ENCODE data around the gene IRAG1. TPM values are rescaled to one million over a fixed set of nuclear protein-coding genes. Genes with fewer than 3 reads are reported as not detected.

The IRAG1 gene
- total and polyA plus RNA-seq, 7 experiments from 2014 or later: 0.11 to 1.4 TPM; not detected in 5

DNA sequence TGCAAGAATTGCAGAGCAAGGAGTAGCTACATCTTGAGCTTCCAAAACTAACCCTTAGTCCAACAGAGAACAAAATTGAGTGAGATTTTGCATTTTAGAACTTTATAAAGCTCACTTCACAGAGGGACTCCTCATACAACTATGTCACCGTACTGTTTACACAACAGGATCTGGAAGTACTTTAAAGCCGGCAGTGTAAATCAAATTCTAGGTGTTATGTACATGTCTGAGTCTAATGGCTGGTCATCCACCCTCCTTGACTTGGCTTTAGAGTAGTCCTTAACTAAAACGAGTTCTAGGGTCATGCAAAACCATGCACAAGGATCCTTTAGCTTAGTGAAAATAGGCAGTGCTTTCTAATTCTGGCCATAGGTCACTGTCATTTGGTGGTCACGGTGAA is 23.5 kb downstream of the IRAG1 start:
- intact Hi-C loops (cut with micrococcal nuclease): no loop called here
- no peak overlapping the region for H3K4me3 Mint-ChIP-seq
- ATAC-seq (no peak), DNase-seq (no peak)
- no peak overlapping the region for H3K27ac ChIP-seq (ENCODE audit: low read depth, low read length)
- POLR2A ChIA-PET: no interaction called here
- H3K27ac Mint-ChIP-seq: no peak overlapping the region
- H3K36me3 Mint-ChIP-seq: no peaks in the 10 kb centered on the region
- no peak overlapping the region for H3K4me3 ChIP-seq (ENCODE audit: low read length)
- H3K27me3 Mint-ChIP-seq: peaks cover 19 to 51% (median 25%) of the 10 kb centered on the region in 5 donors
- CTCF ChIA-PET: interaction anchor here (0.9 kb wide), 1 partner anchor 257 kb away, joined by 4 read pairs; no protein-coding TSS in a partner anchor
- H3K4me1 Mint-ChIP-seq: peaks cover 0 to 7% (median 4%) of the 10 kb centered on the region in 7 donors
- H3K9me3 ChIP-seq (ENCODE audit: control insufficient read depth in 2 of 3, low read length in 3 of 3): no peaks in the 10 kb centered on the region
- no peaks in the 10 kb centered on the region for H3K4me1 ChIP-seq (ENCODE audit: control insufficient read depth in 2 of 2, insufficient read depth in 2 of 2, low read length in 2 of 2)
- no peaks in the 10 kb centered on the region for H3K27me3 ChIP-seq (ENCODE audit: control insufficient read depth in 2 of 2, insufficient read depth in 2 of 2, low read length in 2 of 2)
- H3K9me3 Mint-ChIP-seq: no peaks in the 10 kb centered on the region
- H3K36me3 ChIP-seq (ENCODE audit: control insufficient read depth in 2 of 3, insufficient read depth in 3 of 3, low read length in 3 of 3): no peaks in the 10 kb centered on the region

DNA sequence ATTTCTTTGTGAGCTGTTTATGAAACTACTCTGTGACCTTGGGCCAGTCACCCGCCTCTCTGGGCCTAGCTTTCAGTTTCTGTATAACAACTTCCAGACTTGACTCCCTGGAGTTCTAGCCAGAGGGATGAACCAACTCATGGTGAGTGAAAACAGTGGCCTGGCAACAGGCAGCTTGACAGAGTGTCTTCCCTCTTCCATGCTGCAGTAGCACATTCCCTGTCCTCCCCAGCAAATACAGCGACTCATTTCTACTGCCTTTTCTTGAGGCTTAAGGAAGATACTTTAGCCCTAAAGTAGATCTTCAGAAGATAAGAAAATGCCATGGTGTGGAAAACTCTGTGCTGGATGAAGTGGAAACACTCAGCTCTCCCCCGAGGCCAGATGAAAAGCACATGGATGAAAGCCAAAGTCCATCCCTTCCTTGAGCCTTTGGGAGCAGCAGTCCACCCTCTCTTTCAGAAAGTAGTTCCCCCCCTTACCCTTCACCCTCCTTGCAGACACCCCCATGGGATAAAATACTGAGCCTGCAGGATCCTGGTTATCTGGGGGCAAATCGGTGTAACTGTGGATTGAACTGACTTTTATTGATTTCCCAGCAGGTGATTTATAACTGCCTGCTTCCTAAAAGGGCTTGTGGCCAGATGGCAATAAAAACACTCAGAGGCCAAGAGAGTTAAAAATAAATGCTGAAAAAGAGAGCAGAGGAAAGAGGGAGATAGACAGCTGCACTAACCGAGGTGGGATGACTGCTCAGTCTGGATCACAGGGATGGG is 24.1 kb downstream of the IRAG1 start:
- Histone ChIP-seq H3K36me3 (ENCODE audit: control insufficient read depth in 2 of 3, insufficient read depth in 3 of 3, low read length in 3 of 3) (no peaks in the 10 kb centered on the region), H3K4me3 (ENCODE audit: low read length) (no peak overlapping the region), H3K27ac (ENCODE audit: low read depth, low read length) (no peak overlapping the region), H3K4me1 (ENCODE audit: control insufficient read depth in 2 of 2, insufficient read depth in 2 of 2, low read length in 2 of 2) (no peaks in the 10 kb centered on the region), H3K9me3 (ENCODE audit: control insufficient read depth in 2 of 3, low read length in 3 of 3) (no peaks in the 10 kb centered on the region), H3K27me3 (ENCODE audit: control insufficient read depth in 2 of 2, insufficient read depth in 2 of 2, low read length in 2 of 2) (no peaks in the 10 kb centered on the region)
- POLR2A ChIA-PET: no interaction called here
- Mint-ChIP-seq H3K27ac (no peak overlapping the region), H3K27me3 (peaks cover 18 to 49% (median 23%) of the 10 kb centered on the region in 5 donors), H3K36me3 (no peaks in the 10 kb centered on the region), H3K4me3 (no peak overlapping the region), H3K9me3 (no peaks in the 10 kb centered on the region), H3K4me1 (peaks cover 0 to 5% (median under 1%) of the 10 kb centered on the region in 7 donors)
- CTCF ChIA-PET: interaction anchor here (0.7 kb wide), 1 partner anchor 1455 kb away, joined by 3 read pairs; no protein-coding TSS in a partner anchor
- ATAC-seq (no peak), DNase-seq (no peak)
- intact Hi-C loops (cut with micrococcal nuclease): no loop called here

DNA sequence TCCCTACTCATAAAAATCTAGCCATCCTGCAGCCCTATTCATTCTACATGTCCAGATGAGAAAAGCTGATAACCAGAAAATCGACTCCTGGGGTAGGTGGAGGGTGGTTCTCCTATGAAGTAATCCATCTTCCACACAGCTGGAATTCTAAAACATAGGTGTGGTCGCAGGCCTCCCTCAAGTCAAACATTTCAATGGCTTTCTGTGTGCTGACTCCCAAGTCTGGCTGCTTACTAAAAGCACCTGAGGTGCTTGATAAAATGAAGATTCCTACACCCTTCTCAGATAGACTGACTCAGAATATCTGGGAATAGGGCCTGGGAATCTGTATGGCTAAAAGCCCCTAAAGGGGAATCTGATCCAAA is 26.1 kb downstream of the IRAG1 start:
- no peaks in the 10 kb centered on the region for H3K27me3 ChIP-seq (ENCODE audit: control insufficient read depth in 2 of 2, insufficient read depth in 2 of 2, low read length in 2 of 2)
- H3K4me3 ChIP-seq (ENCODE audit: low read length): no peak overlapping the region
- H3K36me3 Mint-ChIP-seq: no peaks in the 10 kb centered on the region
- DNase-seq (no peak), ATAC-seq (no peak)
- no peaks in the 10 kb centered on the region for H3K9me3 ChIP-seq (ENCODE audit: control insufficient read depth in 2 of 3, low read length in 3 of 3)
- no peak overlapping the region for H3K27ac Mint-ChIP-seq
- no peak overlapping the region for H3K4me3 Mint-ChIP-seq
- no peaks in the 10 kb centered on the region for H3K9me3 Mint-ChIP-seq
- CTCF ChIA-PET: no interaction called here
- H3K4me1 Mint-ChIP-seq: peaks cover 0 to 4% (median 0%) of the 10 kb centered on the region in 7 donors
- H3K27me3 Mint-ChIP-seq: peaks cover 9 to 31% (median 14%) of the 10 kb centered on the region in 5 donors
- intact Hi-C loops (cut with micrococcal nuclease): no loop called here
- H3K4me1 ChIP-seq (ENCODE audit: control insufficient read depth in 2 of 2, insufficient read depth in 2 of 2, low read length in 2 of 2): no peaks in the 10 kb centered on the region
- no peak overlapping the region for H3K27ac ChIP-seq (ENCODE audit: low read depth, low read length)
- POLR2A ChIA-PET: no interaction called here
- H3K36me3 ChIP-seq (ENCODE audit: control insufficient read depth in 2 of 3, insufficient read depth in 3 of 3, low read length in 3 of 3): no peaks in the 10 kb centered on the region

DNA sequence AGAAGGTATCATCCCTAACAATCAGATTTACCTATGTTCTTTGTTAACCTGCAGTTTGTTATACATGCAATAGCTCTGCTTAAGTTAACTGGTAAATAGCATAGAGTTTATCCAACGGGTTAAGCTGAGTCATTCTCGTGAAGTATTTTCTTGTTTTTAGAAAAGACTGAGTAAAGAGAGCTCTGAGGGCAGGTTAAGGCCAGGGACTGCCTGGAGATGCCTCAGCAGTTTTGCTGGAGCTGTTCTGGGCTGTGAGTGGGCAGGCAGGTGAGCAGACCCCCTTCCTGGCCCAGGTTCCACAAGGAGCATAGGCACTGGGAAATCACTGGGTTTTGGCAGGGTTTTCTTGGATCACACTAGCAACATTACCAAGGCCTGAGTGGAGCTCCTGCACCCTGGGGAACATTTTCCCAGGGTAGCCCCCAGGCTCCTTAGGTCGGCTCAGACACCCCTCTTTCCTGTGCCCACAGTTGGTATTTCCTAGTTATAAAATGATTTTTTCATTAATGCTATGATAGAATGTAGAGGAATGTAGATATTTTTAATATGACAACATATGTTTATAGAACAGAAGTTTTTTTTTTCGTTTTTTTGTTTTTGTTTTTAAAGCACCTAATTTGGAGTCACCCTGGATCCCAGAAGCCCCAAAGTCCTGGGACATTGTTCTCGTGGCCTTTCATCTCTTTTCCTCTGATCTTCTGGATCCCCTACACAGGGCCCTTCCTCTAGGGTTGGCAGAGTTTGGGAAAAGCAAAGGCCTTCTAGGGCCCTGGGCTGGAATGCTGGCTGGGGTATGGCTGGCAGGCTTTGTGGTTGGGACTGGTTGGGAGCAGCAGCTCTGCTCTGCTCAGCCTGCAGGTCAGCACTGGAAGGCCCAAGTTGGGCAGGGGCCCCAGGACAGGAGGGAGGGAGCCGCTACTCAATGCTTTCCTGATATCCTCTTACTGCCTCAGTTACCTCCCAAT is 26.7 kb downstream of the IRAG1 start:
- Histone ChIP-seq H3K9me3 (ENCODE audit: control insufficient read depth in 2 of 3, low read length in 3 of 3) (no peaks in the 10 kb centered on the region), H3K27me3 (ENCODE audit: control insufficient read depth in 2 of 2, insufficient read depth in 2 of 2, low read length in 2 of 2) (no peaks in the 10 kb centered on the region), H3K4me3 (ENCODE audit: low read length) (no peak overlapping the region), H3K36me3 (ENCODE audit: control insufficient read depth in 2 of 3, insufficient read depth in 3 of 3, low read length in 3 of 3) (no peaks in the 10 kb centered on the region), H3K4me1 (ENCODE audit: control insufficient read depth in 2 of 2, insufficient read depth in 2 of 2, low read length in 2 of 2) (no peaks in the 10 kb centered on the region), H3K27ac (ENCODE audit: low read depth, low read length) (no peak overlapping the region)
- H3K4me1 Mint-ChIP-seq: peaks cover 0 to 4% (median 0%) of the 10 kb centered on the region in 7 donors
- ATAC-seq: no peak
- intact Hi-C loops (cut with micrococcal nuclease): no loop called here
- no peaks in the 10 kb centered on the region for H3K9me3 Mint-ChIP-seq
- H3K4me3 Mint-ChIP-seq: no peak overlapping the region
- DNase-seq: no peak
- H3K36me3 Mint-ChIP-seq: no peaks in the 10 kb centered on the region
- no peak overlapping the region for H3K27ac Mint-ChIP-seq
- ChIA-PET CTCF (interaction anchor here (1.6 kb wide), 1 partner anchor 11 kb away, joined by 5 read pairs; no protein-coding TSS in a partner anchor), POLR2A (no interaction called here)
- peaks cover 4 to 27% (median 8%) of the 10 kb centered on the region in 5 donors for H3K27me3 Mint-ChIP-seq

DNA sequence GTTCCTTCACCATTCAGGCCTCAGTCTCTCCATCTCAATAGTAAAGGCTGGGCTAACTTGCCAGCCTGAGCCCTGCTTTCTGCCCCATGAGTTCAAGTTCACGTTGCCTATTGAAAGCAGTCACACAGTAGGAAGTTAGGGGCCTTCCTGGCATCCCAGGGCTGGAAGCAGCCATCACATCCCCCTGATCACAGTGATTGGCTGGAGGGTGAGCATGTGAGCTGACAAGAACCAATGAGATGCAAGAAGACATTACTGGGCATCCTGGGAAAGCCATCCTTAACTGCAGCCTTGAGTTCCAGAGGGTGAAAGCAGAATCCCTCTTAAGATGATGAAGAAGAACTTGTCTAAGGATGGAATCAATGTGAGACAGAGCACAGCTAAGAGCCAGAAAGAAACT is 29.1 kb downstream of the IRAG1 start:
- DNase-seq (no peak), ATAC-seq (no peak)
- no peak overlapping the region for H3K27ac Mint-ChIP-seq
- no peak overlapping the region for H3K27ac ChIP-seq (ENCODE audit: low read depth, low read length)
- peaks cover 4 to 18% (median 8%) of the 10 kb centered on the region in 5 donors for H3K27me3 Mint-ChIP-seq
- no peaks in the 10 kb centered on the region for H3K36me3 Mint-ChIP-seq
- CTCF ChIA-PET: interaction anchor here (1.7 kb wide), 1 partner anchor 11 kb away, joined by 4 read pairs; no protein-coding TSS in a partner anchor
- no peak overlapping the region for H3K4me3 Mint-ChIP-seq
- no peaks in the 10 kb centered on the region for H3K36me3 ChIP-seq (ENCODE audit: control insufficient read depth in 2 of 3, insufficient read depth in 3 of 3, low read length in 3 of 3)
- peaks cover 0 to 8% (median 0%) of the 10 kb centered on the region in 7 donors for H3K4me1 Mint-ChIP-seq
- intact Hi-C loops (cut with micrococcal nuclease): no loop called here
- POLR2A ChIA-PET: no interaction called here
- H3K9me3 ChIP-seq (ENCODE audit: control insufficient read depth in 2 of 3, low read length in 3 of 3): no peaks in the 10 kb centered on the region
- no peaks in the 10 kb centered on the region for H3K9me3 Mint-ChIP-seq
- H3K4me1 ChIP-seq (ENCODE audit: control insufficient read depth in 2 of 2, insufficient read depth in 2 of 2, low read length in 2 of 2): no peaks in the 10 kb centered on the region
- H3K27me3 ChIP-seq (ENCODE audit: control insufficient read depth in 2 of 2, insufficient read depth in 2 of 2, low read length in 2 of 2): no peaks in the 10 kb centered on the region
- no peak overlapping the region for H3K4me3 ChIP-seq (ENCODE audit: low read length)

DNA sequence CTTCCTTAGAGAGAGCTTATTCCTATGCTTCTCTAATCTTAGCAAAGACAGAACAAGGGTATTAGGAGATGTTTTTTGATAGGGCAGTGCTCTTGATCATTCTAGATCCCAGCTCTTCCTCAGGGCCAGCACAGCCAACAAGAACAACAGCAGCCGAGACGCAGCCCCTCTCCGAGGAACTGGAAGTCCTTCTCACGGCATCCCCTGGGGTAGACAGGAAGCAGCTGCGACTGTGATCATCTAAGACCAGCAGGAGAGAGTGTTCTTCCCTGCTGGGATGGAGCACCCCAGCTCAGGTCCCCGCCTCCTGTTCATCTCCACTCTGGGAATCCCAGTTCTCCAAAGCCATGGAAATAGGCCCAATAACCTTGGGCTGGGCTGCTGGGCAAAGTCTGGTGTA is 29.6 kb downstream of the IRAG1 start:
- Mint-ChIP-seq H3K9me3 (no peaks in the 10 kb centered on the region), H3K4me3 (no peak overlapping the region), H3K4me1 (peaks cover 0 to 12% (median 0%) of the 10 kb centered on the region in 7 donors), H3K36me3 (no peaks in the 10 kb centered on the region), H3K27me3 (peaks cover 4 to 15% (median 5%) of the 10 kb centered on the region in 5 donors), H3K27ac (no peak overlapping the region)
- intact Hi-C loops (cut with micrococcal nuclease): no loop called here
- no peak overlapping the region for H3K27ac ChIP-seq (ENCODE audit: low read depth, low read length)
- no peaks in the 10 kb centered on the region for H3K4me1 ChIP-seq (ENCODE audit: control insufficient read depth in 2 of 2, insufficient read depth in 2 of 2, low read length in 2 of 2)
- no peak for DNase-seq
- POLR2A ChIA-PET: no interaction called here
- CTCF ChIA-PET: interaction anchor here (0.8 to 1.7 kb wide), 2 partner anchors 9 to 11 kb away, joined by 4 read pairs; no protein-coding TSS in a partner anchor
- no peaks in the 10 kb centered on the region for H3K9me3 ChIP-seq (ENCODE audit: control insufficient read depth in 2 of 3, low read length in 3 of 3)
- no peaks in the 10 kb centered on the region for H3K27me3 ChIP-seq (ENCODE audit: control insufficient read depth in 2 of 2, insufficient read depth in 2 of 2, low read length in 2 of 2)
- no peak for ATAC-seq
- no peak overlapping the region for H3K4me3 ChIP-seq (ENCODE audit: low read length)
- no peaks in the 10 kb centered on the region for H3K36me3 ChIP-seq (ENCODE audit: control insufficient read depth in 2 of 3, insufficient read depth in 3 of 3, low read length in 3 of 3)
